C4-2B (cell line): ENCODE results near the gene BMP2K.

Experiments
- ZFX ChIP-seq: fragments of 450-650 bp; IDR thresholded peaks from 2 replicates; pipeline ENCODE4 v1.6.1; 2017
- TF ChIP-seq, protein P1 (sequence below): fragments of 450-650 bp; conservative IDR thresholded peaks from 2 replicates; pipeline ENCODE4 v1.5.1; 2017; ENCODE audit warnings: mild to moderate bottlenecking

DNA sequence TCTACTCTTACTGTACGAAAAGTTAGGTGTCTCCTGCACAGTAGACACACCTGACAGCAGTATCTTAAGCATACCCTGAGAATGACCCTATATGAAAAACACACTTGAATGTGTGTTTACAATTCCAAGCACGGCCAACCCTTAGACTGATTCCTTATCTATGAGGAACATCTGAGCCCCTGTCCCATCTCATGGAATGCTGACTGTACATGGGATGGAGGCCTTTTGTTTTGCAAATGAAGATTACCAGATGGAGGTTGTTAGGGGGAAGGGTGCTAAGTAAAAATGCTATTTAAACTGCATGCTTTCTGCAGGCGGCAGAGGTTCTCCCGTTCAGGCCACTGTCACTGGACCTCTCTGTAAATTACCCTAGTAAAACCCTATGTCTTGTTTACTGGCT is 160.8 kb downstream of the BMP2K start:
- TF ChIP-seq, protein P1, sequence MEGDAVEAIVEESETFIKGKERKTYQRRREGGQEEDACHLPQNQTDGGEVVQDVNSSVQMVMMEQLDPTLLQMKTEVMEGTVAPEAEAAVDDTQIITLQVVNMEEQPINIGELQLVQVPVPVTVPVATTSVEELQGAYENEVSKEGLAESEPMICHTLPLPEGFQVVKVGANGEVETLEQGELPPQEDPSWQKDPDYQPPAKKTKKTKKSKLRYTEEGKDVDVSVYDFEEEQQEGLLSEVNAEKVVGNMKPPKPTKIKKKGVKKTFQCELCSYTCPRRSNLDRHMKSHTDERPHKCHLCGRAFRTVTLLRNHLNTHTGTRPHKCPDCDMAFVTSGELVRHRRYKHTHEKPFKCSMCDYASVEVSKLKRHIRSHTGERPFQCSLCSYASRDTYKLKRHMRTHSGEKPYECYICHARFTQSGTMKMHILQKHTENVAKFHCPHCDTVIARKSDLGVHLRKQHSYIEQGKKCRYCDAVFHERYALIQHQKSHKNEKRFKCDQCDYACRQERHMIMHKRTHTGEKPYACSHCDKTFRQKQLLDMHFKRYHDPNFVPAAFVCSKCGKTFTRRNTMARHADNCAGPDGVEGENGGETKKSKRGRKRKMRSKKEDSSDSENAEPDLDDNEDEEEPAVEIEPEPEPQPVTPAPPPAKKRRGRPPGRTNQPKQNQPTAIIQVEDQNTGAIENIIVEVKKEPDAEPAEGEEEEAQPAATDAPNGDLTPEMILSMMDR, result no peak
- TF ChIP-seq ZFX, result no peak
